Suprapubic skin (tissue), 4 donors: ENCODE results near the gene CHST15. TPM values are rescaled to one million over a fixed set of nuclear protein-coding genes. Genes with fewer than 3 reads are reported as not detected.

ENCODE experiments used
- DNase-seq, 2 donors: peaks; one replicate each; pipeline ENCODE4 v3.0.0-alpha.2; 2019; ENCODE audit warnings: low spot score in 2 of 2
- H3K27ac ChIP-seq: fragments of 200-600 bp; sonication (generic); one replicate; pipeline ENCODE4 v1.5.1; 2019
- H3K27me3 ChIP-seq: fragments of 200-600 bp; sonication (generic); one replicate; pipeline ENCODE4 v1.5.1; 2019
- H3K36me3 ChIP-seq: fragments of 200-600 bp; sonication (generic); one replicate; pipeline ENCODE4 v1.5.1; 2019
- H3K4me1 ChIP-seq: fragments of 200-600 bp; sonication (generic); one replicate; pipeline ENCODE4 v1.5.1; 2019
- H3K4me3 ChIP-seq: fragments of 200-600 bp; sonication (generic); one replicate; pipeline ENCODE4 v1.5.1; 2019; ENCODE audit warnings: mild to moderate bottlenecking
- H3K9me3 ChIP-seq: fragments of 200-600 bp; sonication (generic); one replicate; pipeline ENCODE4 v1.5.1; 2019
- CTCF ChIP-seq, 2 donors: fragments of 200-600 bp in 1 of 2; fragments of 450-650 bp in 1 of 2; sonication (generic) in 1 of 2; IDR thresholded peaks; one replicate each; pipeline ENCODE4 v1.5.1; 2016 to 2019; ENCODE audit warnings: antibody characterized with exemption in 2 of 2, mild to moderate bottlenecking in 1 of 2, moderate library complexity in 1 of 2
- EP300 ChIP-seq: sonication (generic); formaldehyde crosslinking; IDR thresholded peaks from one replicate; pipeline ENCODE4 v1.6.1; 2017; ENCODE audit warnings: antibody characterized with exemption
- POLR2A ChIP-seq, 2 donors: fragments of 450-650 bp; IDR thresholded peaks; one replicate each; pipeline ENCODE4 v1.6.1; 2017; ENCODE audit warnings: antibody characterized with exemption in 2 of 2, mild to moderate bottlenecking in 2 of 2, moderate library complexity in 2 of 2
- POLR2AphosphoS5 ChIP-seq, 3 donors: sonication (generic); formaldehyde crosslinking; IDR thresholded peaks; one replicate each; pipeline ENCODE4 v1.6.1; 2017; ENCODE audit warnings: antibody characterized with exemption in 3 of 3
- WGBS: methylation state at CpG from one replicate; pipeline ENCODE4 v1.1.5; 2018; 5-methylcytosine and 5-hydroxymethylcytosine counted together
- total RNA-seq, 4 donors: library from RNA; depleted of rRNA; stranded (reverse); fragments of >200 nt; gene quantifications; one replicate each; pipeline ENCODE4 v1.1.0, GENCODE V29; 2016

The CHST15 gene
- total RNA-seq, 4 donors from 2014 or later, result 20.6 to 59.1 (median 22.8) TPM

DNA sequence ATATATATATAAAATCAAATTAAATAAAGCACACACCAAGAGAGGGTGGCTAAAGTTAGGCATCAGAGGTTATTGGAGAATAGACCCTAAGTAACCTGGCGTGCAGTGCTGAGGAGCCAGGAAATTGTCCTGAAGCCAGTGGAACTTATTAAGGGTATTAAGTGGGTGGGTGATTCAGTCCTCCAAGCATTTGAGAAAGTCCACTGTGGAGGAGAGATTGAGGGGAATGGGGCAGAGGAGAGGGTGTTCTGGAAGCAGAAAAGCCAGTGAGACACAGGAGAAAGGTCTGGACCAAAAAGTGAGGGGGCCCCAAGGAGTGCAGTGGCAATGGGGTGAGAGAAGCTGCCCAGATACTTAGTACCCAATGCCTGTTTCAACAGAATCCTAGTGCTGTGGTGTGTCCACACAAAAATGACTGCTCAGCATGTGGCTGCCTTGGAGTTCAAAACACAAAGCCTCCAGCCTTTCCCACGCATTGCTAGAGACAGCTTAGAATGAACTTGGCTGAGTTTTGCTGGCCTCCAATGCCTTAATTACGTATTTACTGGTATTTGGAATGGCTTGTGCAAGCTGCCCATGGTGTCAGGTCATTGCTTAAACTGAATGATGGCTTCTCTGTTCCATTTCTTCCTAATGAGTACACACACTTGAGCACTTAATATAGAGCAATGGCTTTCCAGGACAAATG lies 44.9 kb upstream of the CHST15 start:
- DNase-seq, result peak in 1 of 2 donors; percentile 36
- TF ChIP-seq POLR2A (IDR thresholded peaks at IDR 0.05) (no peak), POLR2AphosphoS5 (IDR thresholded peaks at IDR 0.05) (no peak), EP300 (peak; percentile 35)
- Histone ChIP-seq H3K36me3 (no peaks in the 10 kb centered on the region), H3K27me3 (no peaks in the 10 kb centered on the region), H3K9me3 (no peaks in the 10 kb centered on the region), H3K4me3 (no peak overlapping the region), H3K27ac (no peak overlapping the region), H3K4me1 (no peaks in the 10 kb centered on the region)
- WGBS, result 73% methylated on average over 3 of the region's 3 CpGs

GRCh38 chr10:124134251-124134893 lies 41.0 kb upstream of the CHST15 start:
- Histone ChIP-seq H3K27me3 (no peaks in the 10 kb centered on the region), H3K27ac (no peak overlapping the region), H3K4me1 (no peaks in the 10 kb centered on the region), H3K36me3 (no peaks in the 10 kb centered on the region), H3K9me3 (no peaks in the 10 kb centered on the region), H3K4me3 (no peak overlapping the region)
- WGBS, result 89% methylated on average over 9 of the region's 9 CpGs
- no peak for TF ChIP-seq POLR2A (IDR thresholded peaks at IDR 0.05)
- TF ChIP-seq POLR2AphosphoS5 (IDR thresholded peaks at IDR 0.05), result no peak
- TF ChIP-seq CTCF (IDR thresholded peaks at IDR 0.05), result no peak
- no peak for TF ChIP-seq EP300
- DNase-seq, result no peak

GRCh38 chr10:124132876-124133275 lies 39.5 kb upstream of the CHST15 start:
- 57% methylated on average over 5 of the region's 5 CpGs for WGBS
- no peak for TF ChIP-seq POLR2AphosphoS5 (IDR thresholded peaks at IDR 0.05)
- TF ChIP-seq CTCF (IDR thresholded peaks at IDR 0.05), result no peak
- no peak for TF ChIP-seq POLR2A (IDR thresholded peaks at IDR 0.05)
- TF ChIP-seq EP300, result no peak
- H3K27me3 ChIP-seq, result no peaks in the 10 kb centered on the region
- H3K27ac ChIP-seq, result no peak overlapping the region
- H3K4me3 ChIP-seq, result no peak overlapping the region
- no peaks in the 10 kb centered on the region for H3K36me3 ChIP-seq
- no peak for DNase-seq
- H3K9me3 ChIP-seq, result no peaks in the 10 kb centered on the region
- no peaks in the 10 kb centered on the region for H3K4me1 ChIP-seq

- no peaks in the 10 kb centered on the region for H3K27me3 ChIP-seq
Measured at GRCh38 chr10:124132306-124132705, 38.9 kb upstream of the CHST15 start.

GRCh38 chr10:124131172-124131571 lies 37.8 kb upstream of the CHST15 start:
- Histone ChIP-seq H3K27ac (no peak overlapping the region), H3K4me1 (no peaks in the 10 kb centered on the region), H3K9me3 (no peaks in the 10 kb centered on the region), H3K36me3 (no peaks in the 10 kb centered on the region), H3K27me3 (no peaks in the 10 kb centered on the region), H3K4me3 (no peak overlapping the region)
- 87% methylated on average over 8 of the region's 9 CpGs for WGBS
- no peak for DNase-seq
- TF ChIP-seq POLR2AphosphoS5 (IDR thresholded peaks at IDR 0.05) (no peak), POLR2A (IDR thresholded peaks at IDR 0.05) (no peak), CTCF (IDR thresholded peaks at IDR 0.05) (no peak), EP300 (no peak)

More at GRCh38 chr10:124132306-124132705, 38.9 kb upstream of the CHST15 start:
- 50% methylated on average over 3 of the region's 5 CpGs for WGBS
- no peak for TF ChIP-seq POLR2AphosphoS5 (IDR thresholded peaks at IDR 0.05)
- no peak overlapping the region for H3K4me3 ChIP-seq
- no peaks in the 10 kb centered on the region for H3K36me3 ChIP-seq
- no peak overlapping the region for H3K27ac ChIP-seq
- no peak for DNase-seq
- H3K4me1 ChIP-seq, result no peaks in the 10 kb centered on the region
- H3K9me3 ChIP-seq, result no peaks in the 10 kb centered on the region

DNA sequence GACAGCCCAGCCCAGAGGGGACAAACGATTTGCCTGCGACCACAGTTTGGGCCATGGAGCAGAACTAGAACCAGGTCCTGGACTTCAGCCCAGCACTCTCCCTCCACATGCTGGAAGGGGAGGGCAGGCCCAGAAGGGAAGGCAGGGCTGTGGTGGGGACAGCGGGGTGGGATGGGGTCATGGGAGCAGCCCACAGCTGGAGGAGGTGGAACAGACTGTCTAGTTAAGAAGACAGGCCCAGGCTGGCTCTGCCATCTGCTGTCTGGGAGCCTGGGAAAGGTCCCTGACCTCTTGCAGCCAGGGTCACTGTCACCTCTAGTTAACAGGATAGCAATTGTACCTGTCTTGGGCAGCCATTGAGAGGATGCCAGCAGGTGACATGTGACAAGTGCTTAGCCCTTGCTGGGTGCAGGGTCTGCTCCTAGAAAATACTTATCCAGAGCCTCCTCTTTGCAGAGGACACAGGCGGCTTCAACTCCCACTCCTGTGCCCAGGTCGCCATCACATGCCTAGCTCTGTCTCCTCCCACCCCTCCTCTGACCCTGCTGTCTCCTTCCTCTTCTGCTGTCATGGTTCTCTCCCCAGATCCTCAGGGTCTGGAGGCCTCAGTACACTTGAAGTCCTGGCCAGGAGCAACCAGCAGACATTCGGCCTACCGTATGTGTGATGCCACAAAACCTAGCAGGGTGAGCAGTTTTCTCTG lies 37.0 kb upstream of the CHST15 start:
- no peak overlapping the region for H3K4me3 ChIP-seq
- no peaks in the 10 kb centered on the region for H3K9me3 ChIP-seq
- no peaks in the 10 kb centered on the region for H3K36me3 ChIP-seq
- 86% methylated on average over 6 of the region's 7 CpGs for WGBS
- no peak for DNase-seq
- no peaks in the 10 kb centered on the region for H3K4me1 ChIP-seq
- H3K27me3 ChIP-seq, result no peaks in the 10 kb centered on the region
- no peak overlapping the region for H3K27ac ChIP-seq
- TF ChIP-seq POLR2AphosphoS5 (IDR thresholded peaks at IDR 0.05), result no peak
- TF ChIP-seq CTCF (IDR thresholded peaks at IDR 0.05), result no peak
- TF ChIP-seq POLR2A (IDR thresholded peaks at IDR 0.05), result no peak
- TF ChIP-seq EP300, result no peak
